Suprapubic skin (tissue), 4 donors: Measurements from ENCODE around the gene SSR3.

ENCODE experiments used
- CTCF ChIP-seq, 2 donors: fragments of 200-600 bp in 1 of 2; fragments of 450-650 bp in 1 of 2; sonication (generic) in 1 of 2; IDR thresholded peaks; one replicate each; pipeline ENCODE4 v1.5.1; 2016 to 2019; ENCODE audit warnings: antibody characterized with exemption in 2 of 2, mild to moderate bottlenecking in 1 of 2, moderate library complexity in 1 of 2
- EP300 ChIP-seq: sonication (generic); formaldehyde crosslinking; IDR thresholded peaks from one replicate; pipeline ENCODE4 v1.6.1; 2017; ENCODE audit warnings: antibody characterized with exemption
- POLR2AphosphoS5 ChIP-seq, 3 donors: sonication (generic); formaldehyde crosslinking; IDR thresholded peaks; one replicate each; pipeline ENCODE4 v1.6.1; 2017; ENCODE audit warnings: antibody characterized with exemption in 3 of 3

- TF ChIP-seq POLR2AphosphoS5 (IDR thresholded peaks at IDR 0.05): no peak
- no peak for TF ChIP-seq CTCF (IDR thresholded peaks at IDR 0.05)
- TF ChIP-seq EP300: no peak
Observed at GRCh38 chr3:156498307-156498706, 56.6 kb downstream of the SSR3 start.
